ENCODE results near the gene DAAM2. TPM values are rescaled to one million over a fixed set of nuclear protein-coding genes. Genes with fewer than 3 reads are reported as not detected.

Gene DAAM2
- total RNA-seq, 1 experiment from 2014 or later = 4.8 TPM

GRCh38 chr6:39891353-39891752 is 99.2 kb downstream of the DAAM2 start:
- no TSS peak for BruUV-seq (replicated peaks)
- CTCF ChIA-PET = no interaction called here
- TF ChIP-seq EZH2 (IDR thresholded peaks at IDR 0.05; ENCODE audit: borderline replicate concordance, low read depth, low read length, poor library complexity, severe bottlenecking) (no peak), CTCF (conservative IDR thresholded peaks at IDR 0.05; ENCODE audit: low read depth, low read length) (no peak)

GRCh38 chr6:39891976-39892375 is 99.8 kb downstream of the DAAM2 start:
- H3K4me3 ChIP-seq (ENCODE audit: low read depth, low read length, poor library complexity, severe bottlenecking) = no peak overlapping the region
- BruUV-seq (replicated peaks) = no TSS peak

More at GRCh38 chr6:39891353-39891752, 99.2 kb downstream of the DAAM2 start:
- no peak overlapping the region for H3K27ac ChIP-seq (ENCODE audit: low read depth, low read length, poor library complexity, severe bottlenecking)
- H3K9me3 ChIP-seq (ENCODE audit: low read depth, low read length, poor library complexity, severe bottlenecking) = no peaks in the 10 kb centered on the region
- no peaks in the 10 kb centered on the region for H3K36me3 ChIP-seq (ENCODE audit: insufficient read depth, low read length, poor library complexity, severe bottlenecking)
- no peak for DNase-seq (ENCODE audit: low spot score)
- H3K4me1 ChIP-seq (ENCODE audit: insufficient read depth, low read length, poor library complexity, severe bottlenecking) = no peaks in the 10 kb centered on the region
- POLR2A ChIA-PET (ENCODE audit: low non-redundant PET) = no interaction called here
- H3K4me3 ChIP-seq (ENCODE audit: low read depth, low read length, poor library complexity, severe bottlenecking) = no peak overlapping the region
- no peaks in the 10 kb centered on the region for H3K27me3 ChIP-seq (replicated peaks; ENCODE audit: insufficient read depth, low read depth, low read length, poor library complexity)
- intact Hi-C loops (cut with micrococcal nuclease; ENCODE audit: unreplicated experiment) = no loop called here

GRCh38 chr6:39892490-39893129 is 100.4 kb downstream of the DAAM2 start:
- no peak overlapping the region for H3K4me3 ChIP-seq (ENCODE audit: low read depth, low read length, poor library complexity, severe bottlenecking)
- CTCF ChIA-PET = interaction anchor here (0.7 kb wide), 1 partner anchor 530 kb away, joined by 5 read pairs; no protein-coding TSS in a partner anchor
- no peaks in the 10 kb centered on the region for H3K9me3 ChIP-seq (ENCODE audit: low read depth, low read length, poor library complexity, severe bottlenecking)
- no peak overlapping the region for H3K27ac ChIP-seq (ENCODE audit: low read depth, low read length, poor library complexity, severe bottlenecking)
- H3K27me3 ChIP-seq (replicated peaks; ENCODE audit: insufficient read depth, low read depth, low read length, poor library complexity) = no peaks in the 10 kb centered on the region
- peak; percentile 48 for DNase-seq (ENCODE audit: low spot score)
- POLR2A ChIA-PET (ENCODE audit: low non-redundant PET) = no interaction called here
- no TSS peak for BruUV-seq (replicated peaks)
- no peaks in the 10 kb centered on the region for H3K4me1 ChIP-seq (ENCODE audit: insufficient read depth, low read length, poor library complexity, severe bottlenecking)
- intact Hi-C loops (cut with micrococcal nuclease; ENCODE audit: unreplicated experiment) = loop anchor here (1.0 kb wide), 2 partner anchors 515 to 530 kb away; no protein-coding TSS in a partner anchor
- peak; percentile 61 for TF ChIP-seq CTCF (conservative IDR thresholded peaks at IDR 0.05; ENCODE audit: low read depth, low read length)
- no peak for TF ChIP-seq EZH2 (IDR thresholded peaks at IDR 0.05; ENCODE audit: borderline replicate concordance, low read depth, low read length, poor library complexity, severe bottlenecking)
- H3K36me3 ChIP-seq (ENCODE audit: insufficient read depth, low read length, poor library complexity, severe bottlenecking) = no peaks in the 10 kb centered on the region

More at GRCh38 chr6:39891976-39892375, 99.8 kb downstream of the DAAM2 start:
- ChIA-PET POLR2A (ENCODE audit: low non-redundant PET) (no interaction called here), CTCF (no interaction called here)
- Histone ChIP-seq H3K36me3 (ENCODE audit: insufficient read depth, low read length, poor library complexity, severe bottlenecking) (no peaks in the 10 kb centered on the region), H3K27me3 (replicated peaks; ENCODE audit: insufficient read depth, low read depth, low read length, poor library complexity) (no peaks in the 10 kb centered on the region), H3K4me1 (ENCODE audit: insufficient read depth, low read length, poor library complexity, severe bottlenecking) (no peaks in the 10 kb centered on the region), H3K27ac (ENCODE audit: low read depth, low read length, poor library complexity, severe bottlenecking) (no peak overlapping the region), H3K9me3 (ENCODE audit: low read depth, low read length, poor library complexity, severe bottlenecking) (no peaks in the 10 kb centered on the region)
- intact Hi-C loops (cut with micrococcal nuclease; ENCODE audit: unreplicated experiment) = loop anchor here (1.0 kb wide), 2 partner anchors 515 to 530 kb away; no protein-coding TSS in a partner anchor
- DNase-seq (ENCODE audit: low spot score) = no peak
- TF ChIP-seq EZH2 (IDR thresholded peaks at IDR 0.05; ENCODE audit: borderline replicate concordance, low read depth, low read length, poor library complexity, severe bottlenecking) (no peak), CTCF (conservative IDR thresholded peaks at IDR 0.05; ENCODE audit: low read depth, low read length) (no peak)

Data from A673 (cell line).